Mesothelial cell of epicardium (in vitro differentiated cells): ENCODE data around the gene KDM4B. TPM values are rescaled to one million over a fixed set of nuclear protein-coding genes. Genes with fewer than 3 reads are reported as not detected.

ENCODE experiments used
- DNase-seq, 2 experiments: peaks; one replicate each; pipeline ENCODE4 v3.0.0; 2021; ENCODE audit warnings: low spot score in 2 of 2; ENCODE audit not compliant: unreplicated experiment in 2 of 2
- H3K27ac Mint-ChIP-seq: 2 replicates; pipeline ENCODE4 v1.8.0; 2021; ENCODE audit warnings: mixed read lengths
- H3K27me3 Mint-ChIP-seq: 2 replicates; pipeline ENCODE4 v1.8.0; 2021; ENCODE audit warnings: low read depth, mixed read lengths
- H3K36me3 Mint-ChIP-seq: 2 replicates; pipeline ENCODE4 v1.8.0; 2021; ENCODE audit warnings: mixed read lengths
- H3K4me1 Mint-ChIP-seq: 2 replicates; pipeline ENCODE4 v1.8.0; 2021; ENCODE audit warnings: mixed read lengths
- H3K4me3 Mint-ChIP-seq: 2 replicates; pipeline ENCODE4 v1.8.0; 2021; ENCODE audit warnings: mild to moderate bottlenecking, moderate library complexity, mixed read lengths
- H3K9me3 Mint-ChIP-seq: 2 replicates; pipeline ENCODE4 v1.8.0; 2021; ENCODE audit warnings: mixed read lengths
- CTCF ChIP-seq: fragments of 200-600 bp; sonication (generic); IDR thresholded peaks from one replicate; pipeline ENCODE4 v1.5.0; 2021; ENCODE audit warnings: antibody characterized with exemption; ENCODE audit not compliant: unreplicated experiment
- total RNA-seq: library from RNA; stranded (reverse); gene quantifications from 3 replicates; pipeline ENCODE4 v1.2.1, GENCODE V29; 2021

The KDM4B gene
- total RNA-seq, 1 donor from 2014 or later = 80.5 TPM

- no peak overlapping the region for H3K27ac Mint-ChIP-seq
- no peaks in the 10 kb centered on the region for H3K9me3 Mint-ChIP-seq
- H3K27me3 Mint-ChIP-seq = no peaks in the 10 kb centered on the region
- H3K36me3 Mint-ChIP-seq = peaks cover 12% of the 10 kb centered on the region
- no peak overlapping the region for H3K4me3 Mint-ChIP-seq
- no peaks in the 10 kb centered on the region for H3K4me1 Mint-ChIP-seq
- no peak for DNase-seq
- no peak for TF ChIP-seq CTCF
Measured at GRCh38 chr19:5018224-5019015, 49.5 kb downstream of the KDM4B start.

GRCh38 chr19:5020368-5020767 lies 51.5 kb downstream of the KDM4B start:
- Mint-ChIP-seq H3K4me3 (no peak overlapping the region), H3K4me1 (no peaks in the 10 kb centered on the region), H3K9me3 (no peaks in the 10 kb centered on the region), H3K36me3 (peaks cover 12% of the 10 kb centered on the region), H3K27me3 (no peaks in the 10 kb centered on the region), H3K27ac (no peak overlapping the region)
- TF ChIP-seq CTCF = no peak
- no peak for DNase-seq

GRCh38 chr19:5021046-5021445 lies 52.1 kb downstream of the KDM4B start:
- Mint-ChIP-seq H3K9me3 (no peaks in the 10 kb centered on the region), H3K4me3 (no peak overlapping the region), H3K27ac (no peak overlapping the region), H3K4me1 (no peaks in the 10 kb centered on the region), H3K27me3 (no peaks in the 10 kb centered on the region), H3K36me3 (peaks cover 12% of the 10 kb centered on the region)
- no peak for TF ChIP-seq CTCF
- DNase-seq = no peak

- H3K36me3 Mint-ChIP-seq = peaks cover 6% of the 10 kb centered on the region
- no peaks in the 10 kb centered on the region for H3K9me3 Mint-ChIP-seq
- TF ChIP-seq CTCF = no peak
- no peak for DNase-seq
- H3K27me3 Mint-ChIP-seq = no peaks in the 10 kb centered on the region
- H3K4me3 Mint-ChIP-seq = no peak overlapping the region
- no peaks in the 10 kb centered on the region for H3K4me1 Mint-ChIP-seq
- H3K27ac Mint-ChIP-seq = no peak overlapping the region
Measured at GRCh38 chr19:5022066-5022860, 53.4 kb downstream of the KDM4B start.

- Mint-ChIP-seq H3K4me3 (no peak overlapping the region), H3K4me1 (no peaks in the 10 kb centered on the region), H3K27ac (no peak overlapping the region), H3K9me3 (no peaks in the 10 kb centered on the region), H3K27me3 (no peaks in the 10 kb centered on the region), H3K36me3 (peaks cover 6% of the 10 kb centered on the region)
- no peak for TF ChIP-seq CTCF
- no peak for DNase-seq
Measured at GRCh38 chr19:5023128-5023571, 54.2 kb downstream of the KDM4B start.
